ENCODE results near the gene HIP1R. TPM values are rescaled to one million over a fixed set of nuclear protein-coding genes. Genes with fewer than 3 reads are reported as not detected.

The HIP1R gene
- total and polyA plus RNA-seq, 2 of the 8 experiments (the other 6 are each of a cell fraction or from before 2014, with no cell fraction given) = 11.2 to 14.5 TPM

GRCh38 chr12:122836027-122836921, 1.0 kb downstream of the HIP1R start:
- peaks cover 2 to 30% (median 22%) of the 10 kb centered on the region in 4 experiments for H3K27me3 ChIP-seq (replicated peaks in 1 of 4; ENCODE audit: control insufficient read depth in 3 of 4, extremely low read depth in 1 of 4, insufficient read depth in 3 of 4, low read length in 3 of 4)

More at GRCh38 chr12:122836027-122836921, 1.0 kb downstream of the HIP1R start:
- no peak overlapping the region for H2BK15ac ChIP-seq (ENCODE audit: low read length)
- H3K23ac ChIP-seq (ENCODE audit: insufficient read length) = no peak overlapping the region
- no peak overlapping the region for H2AFZ ChIP-seq (ENCODE audit: low read length)
- H3K36me3 ChIP-seq (ENCODE audit: control insufficient read depth in 2 of 4, insufficient read depth in 4 of 4, low read length in 3 of 4) = no peaks in the 10 kb centered on the region; a peak in 1 of 8 replicates
- WGBS, 2 experiments (ENCODE audit: extremely low coverage in 1 of 2, insufficient coverage in 1 of 2, insufficient read length in 1 of 2, insufficient replicate concordance in 2 of 2, low coverage in 1 of 2, low lambda C conversion rate in 2 of 2, missing lambda C conversion rate in 1 of 2) = 5% methylated on average over 39 of the region's 42 CpGs; no CpG with 5 or more reads in 1 of the 2 experiments
- peak overlapping the region; percentile 83 to 95 for H3K4me2 ChIP-seq (ENCODE audit: insufficient read depth in 1 of 2, low read depth in 2 of 2, low read length in 2 of 2)
- H4K20me1 ChIP-seq (replicated peaks in 1 of 2; ENCODE audit: control insufficient read depth in 1 of 2, insufficient read depth in 2 of 2, low read length in 2 of 2) = peaks cover 13 to 20% of the 10 kb centered on the region in 2 experiments
- H4K8ac ChIP-seq (ENCODE audit: extremely low read depth, insufficient read depth, low read length) = no peak overlapping the region
- no peak overlapping the region for H3K4ac ChIP-seq (replicated peaks; ENCODE audit: insufficient read length, low read depth, low read length)
- H3K27ac ChIP-seq (ENCODE audit: low read depth, low read length) = no peak overlapping the region
- peaks cover 13% of the 10 kb centered on the region; the same call in 1 of the 2 replicates for H3K23me2 ChIP-seq (ENCODE audit: low read depth, low read length)
- no peak overlapping the region for H2BK120ac ChIP-seq (replicated peaks; ENCODE audit: low read depth, low read length)
- ChIA-PET POLR2A (ENCODE audit: partially characterized antibody) (interaction anchor here (0.8 to 2.0 kb wide), 4 partner anchors 9 to 266 kb away, joined by 3 to 6 read pairs (median 4); partner anchors contain the start of gene OGFOD2), CTCF (ENCODE audit: partially characterized antibody) (interaction anchor here (0.6 to 1.5 kb wide), 3 partner anchors 9 to 42 kb away, joined by 3 to 4 read pairs (median 3); no protein-coding TSS in a partner anchor)
- peak overlapping the region in 2 of 4 experiments; percentile 61 to 66; a peak in 2 of 7 replicates for H3K9ac ChIP-seq (replicated peaks in 1 of 4; ENCODE audit: extremely low read depth in 1 of 4, low read depth in 3 of 4, low read length in 3 of 4)
- no peak overlapping the region for H2BK20ac ChIP-seq (ENCODE audit: low read length)
- no peak overlapping the region for H3K56ac ChIP-seq (replicated peaks; ENCODE audit: insufficient read length, low read depth, low read length)
- TF ChIP-seq EZH2 (IDR thresholded peaks at IDR 0.05; ENCODE audit: low read depth, low read length, severe bottlenecking) = peak; percentile 40
- TF ChIP-seq KDM4A (IDR thresholded peaks at IDR 0.05; ENCODE audit: low read depth, low read length, severe bottlenecking) = peak; percentile 40
- no peak for TF ChIP-seq SP4 (IDR thresholded peaks at IDR 0.05; ENCODE audit: low read length)
- peak; percentile 51; the same call in 1 of the 2 replicates for TF ChIP-seq SUZ12 (IDR thresholded peaks at IDR 0.05; ENCODE audit: low read length)
- TF ChIP-seq EGR1 (IDR thresholded peaks at IDR 0.05; ENCODE audit: borderline replicate concordance, low read depth, low read length) = peak; percentile 45; the same call in 1 of the 2 replicates
- TF ChIP-seq SIN3A (conservative IDR thresholded peaks at IDR 0.05 in 1 of 2, IDR thresholded peaks at IDR 0.05 in 1 of 2; ENCODE audit: low read depth in 1 of 2, low read length in 2 of 2) = no peak
- TF ChIP-seq HDAC2 (IDR thresholded peaks at IDR 0.05; ENCODE audit: borderline replicate concordance in 1 of 2, low read depth in 2 of 2, low read length in 2 of 2) = no peak
- TF ChIP-seq MAFK (IDR thresholded peaks at IDR 0.05; ENCODE audit: low read depth, low read length) = no peak
- no peak overlapping the region for H3K14ac ChIP-seq (ENCODE audit: insufficient read length)
- no peaks in the 10 kb centered on the region; a peak in 1 of 4 replicates for H3K79me2 ChIP-seq (ENCODE audit: control insufficient read depth in 1 of 2, insufficient read depth in 2 of 2, low read length in 2 of 2)
- H3K4me1 ChIP-seq (replicated peaks in 1 of 4; ENCODE audit: control insufficient read depth in 3 of 4, insufficient read depth in 4 of 4, low read length in 3 of 4) = peaks cover 0 to 13% (median 0%) of the 10 kb centered on the region in 4 experiments; a peak in 3 of 7 replicates
- no peak overlapping the region for H2BK5ac ChIP-seq (ENCODE audit: low read depth, low read length)
- peaks cover 10% of the 10 kb centered on the region; the same call in 1 of the 2 replicates for H3K79me1 ChIP-seq (ENCODE audit: low read depth, low read length)
- H2AK5ac ChIP-seq (ENCODE audit: low read depth, low read length) = no peak overlapping the region
- H3K4me3 ChIP-seq (ENCODE audit: extremely low read depth in 1 of 4, insufficient read depth in 2 of 4, low read depth in 3 of 4, low read length in 4 of 4) = peak overlapping the region; percentile 58 to 74 (median 66)
- H3K9me3 ChIP-seq (ENCODE audit: insufficient read depth in 2 of 2, low read depth in 1 of 2, low read length in 1 of 2) = no peaks in the 10 kb centered on the region
- FAIRE-seq (no peak), DNase-seq (ENCODE audit: low read depth in 1 of 2, low spot score in 2 of 2) (peak in 1 of 2 experiments; percentile 51)
- no peak overlapping the region; the same call in 1 of the 2 replicates for H3K18ac ChIP-seq (ENCODE audit: extremely low read depth, low read length)
- H4K5ac ChIP-seq (ENCODE audit: insufficient read length, low read depth, low read length) = no peak overlapping the region
- H2BK12ac ChIP-seq (ENCODE audit: low read depth, low read length) = no peak overlapping the region
- no peak overlapping the region for H4K91ac ChIP-seq (replicated peaks; ENCODE audit: insufficient read length, low read length)
